ENCODE results near the gene TCF12.

- TF ChIP-seq CTCF (optimal IDR thresholded peaks at IDR 0.05 in 1 of 3, IDR thresholded peaks at IDR 0.05 in 1 of 3, conservative IDR thresholded peaks at IDR 0.05 in 1 of 3; ENCODE audit: extremely low read depth in 1 of 3, insufficient read depth in 2 of 3, low read length in 3 of 3), result no peak
- TF ChIP-seq EZH2 (IDR thresholded peaks at IDR 0.05; ENCODE audit: low read length), result no peak
These were observed 35.4 kb upstream of the TCF12 start for GRCh38 chr15:56883088-56883487.

Data from keratinocyte (primary cell).